ENCODE measurements around the gene CIRBP. TPM values are rescaled to one million over a fixed set of nuclear protein-coding genes. Genes with fewer than 3 reads are reported as not detected.

Gene CIRBP
- total and polyA plus RNA-seq, 2 of the 13 experiments (the other 11 are each of a cell fraction or from before 2014, with no cell fraction given), result 133 to 140 TPM

GRCh38 chr19:1261798-1262622 is 7.1 kb upstream of the CIRBP start (continued):
- TF ChIP-seq AHR (CRISPR knock-in tag; IDR thresholded peaks at IDR 0.05), result no peak
- TF ChIP-seq ZBTB8A (CRISPR knock-in tag; IDR thresholded peaks at IDR 0.05; ENCODE audit: borderline replicate concordance, low read depth), result no peak
- peak; percentile 49 for TF ChIP-seq FOSL2 (CRISPR knock-in tag; IDR thresholded peaks at IDR 0.05)
- no peak for TF ChIP-seq TEAD2 (CRISPR knock-in tag; IDR thresholded peaks at IDR 0.05)
- peak; percentile 57; the same call in 1 of the 2 replicates for TF ChIP-seq POLR2G (IDR thresholded peaks at IDR 0.05; ENCODE audit: low read depth, low read length)
- TF ChIP-seq SUZ12 (IDR thresholded peaks at IDR 0.05; ENCODE audit: low read depth, low read length), result no peak
- TF ChIP-seq ZC3H13 (CRISPR knock-in tag; IDR thresholded peaks at IDR 0.05), result no peak
- TF ChIP-seq ZNF879 (CRISPR knock-in tag; IDR thresholded peaks at IDR 0.05), result 0 out of 2 replicates have a peak, but pooled peaks have one; percentile 11
- no peak for TF ChIP-seq PHF8 (CRISPR knock-in tag; IDR thresholded peaks at IDR 0.05)
- TF ChIP-seq E2F5 (CRISPR knock-in tag; conservative IDR thresholded peaks at IDR 0.05), result no peak
- 0 out of 2 replicates have a peak, but pooled peaks have one; percentile 36 for TF ChIP-seq ZNF598 (CRISPR knock-in tag; IDR thresholded peaks at IDR 0.05; ENCODE audit: borderline replicate concordance)
- TF ChIP-seq MED8 (CRISPR knock-in tag; IDR thresholded peaks at IDR 0.05; ENCODE audit: insufficient replicate concordance), result peak; percentile 8
- no peak for TF ChIP-seq CENPX (CRISPR knock-in tag; IDR thresholded peaks at IDR 0.05)
- TF ChIP-seq TEAD3 (CRISPR knock-in tag; optimal IDR thresholded peaks at IDR 0.05; ENCODE audit: borderline replicate concordance), result peak; percentile 40
- TF ChIP-seq RBFOX2 (IDR thresholded peaks at IDR 0.05; ENCODE audit: low read depth, low read length), result peak; percentile 71; the same call in 1 of the 2 replicates
- TF ChIP-seq ZFP36L1 (CRISPR knock-in tag; IDR thresholded peaks at IDR 0.05), result 0 out of 2 replicates have a peak, but pooled peaks have one; percentile 29
- TF ChIP-seq ZBTB10 (CRISPR knock-in tag; IDR thresholded peaks at IDR 0.05; ENCODE audit: borderline replicate concordance), result no peak
- 0 out of 2 replicates have a peak, but pooled peaks have one; percentile 27 for TF ChIP-seq ZNF563 (CRISPR knock-in tag; IDR thresholded peaks at IDR 0.05)
- TF ChIP-seq CREM (IDR thresholded peaks at IDR 0.05), result no peak
- TF ChIP-seq CREM (CRISPR knock-in tag; IDR thresholded peaks at IDR 0.05), result no peak
- TF ChIP-seq THAP7 (CRISPR knock-in tag; IDR thresholded peaks at IDR 0.05), result no peak
- no peak for TF ChIP-seq BATF2 (CRISPR knock-in tag; IDR thresholded peaks at IDR 0.05)
- TF ChIP-seq ZXDC (CRISPR knock-in tag; IDR thresholded peaks at IDR 0.05), result 0 out of 2 replicates have a peak, but pooled peaks have one; percentile 44

Measured in HepG2 (cell line).